HG03521 (cell line): ENCODE results near the gene LTBP2.

ENCODE experiments used
- ATAC-seq: cut with Tn5 transposase; IDR thresholded peaks from one replicate; pipeline ENCODE4 v1.9.1; 2021; ENCODE audit warnings: mild to moderate bottlenecking, moderate library complexity; ENCODE audit not compliant: unreplicated experiment

LTBP2 gene

GRCh38 chr14:74492776-74493342 is 119.2 kb downstream of the LTBP2 start, which contains the start of gene NPC2:
TSS of gene NPC2 (minus strand) at chr14:74493305. CDS start at chr14:74493274, 31 bp downstream.
- ATAC-seq = no peak

GRCh38 chr14:74491956-74492775 is 119.9 kb downstream of the LTBP2 start:
- no peak for ATAC-seq

- ATAC-seq = no peak
Measured at GRCh38 chr14:74490486-74490885, 121.6 kb downstream of the LTBP2 start.

- ATAC-seq = no peak
Measured at GRCh38 chr14:74488786-74489397, 123.1 kb downstream of the LTBP2 start.

- no peak for ATAC-seq
Measured at GRCh38 chr14:74486164-74486563, 125.9 kb downstream of the LTBP2 start.

GRCh38 chr14:74483321-74483720 is 128.7 kb downstream of the LTBP2 start:
- no peak for ATAC-seq

GRCh38 chr14:74482571-74482970 is 129.5 kb downstream of the LTBP2 start:
- ATAC-seq = no peak

- no peak for ATAC-seq
Measured at GRCh38 chr14:74480046-74480445, 132.0 kb downstream of the LTBP2 start.

- no peak for ATAC-seq
Measured at GRCh38 chr14:74478996-74479635, 132.9 kb downstream of the LTBP2 start.

- ATAC-seq = no peak
Measured at GRCh38 chr14:74476607-74477006, 135.4 kb downstream of the LTBP2 start.

GRCh38 chr14:74476107-74476506 is 135.9 kb downstream of the LTBP2 start:
- ATAC-seq = no peak

- no peak for ATAC-seq
Measured at GRCh38 chr14:74475678-74476077, 136.4 kb downstream of the LTBP2 start.

- ATAC-seq = no peak
Measured at GRCh38 chr14:74474376-74474775, 137.7 kb downstream of the LTBP2 start.

- no peak for ATAC-seq
Measured at GRCh38 chr14:74472601-74473000, 139.4 kb downstream of the LTBP2 start.

GRCh38 chr14:74469548-74470518 is 142.2 kb downstream of the LTBP2 start:
- ATAC-seq = no peak

- no peak for ATAC-seq
Measured at GRCh38 chr14:74468513-74468912, 143.5 kb downstream of the LTBP2 start.

- ATAC-seq = no peak
Measured at GRCh38 chr14:74465335-74465734, 146.7 kb downstream of the LTBP2 start.

GRCh38 chr14:74464785-74465184 is 147.3 kb downstream of the LTBP2 start:
- no peak for ATAC-seq

- ATAC-seq = no peak
Measured at GRCh38 chr14:74463697-74464096, 148.3 kb downstream of the LTBP2 start.

GRCh38 chr14:74462993-74463392 is 149.0 kb downstream of the LTBP2 start:
- ATAC-seq = no peak
